Stimulated activated CD8-positive, alpha-beta memory T cell treated with anti-CD3 and anti-CD28 coated beads, Interleukin-12 subunit alpha, Interleukin-12 subunit beta, amount 100 ng/mL, for 1 hour (primary cell): ENCODE data around the gene LILRB4.
"Not testable (repeated sequence)": the region's sequence is repeated elsewhere in the genome, so short reads cannot be mapped to it uniquely, and the experiment has no call there.

ENCODE experiments used
- DNase-seq: peaks from one replicate; pipeline ENCODE4 v3.0.0-alpha.2; 2020; ENCODE audit warnings: low read depth

Gene LILRB4

GRCh38 chr19:54662730-54663129 lies at the start of gene LILRB4:
Gene LILRB4, plus strand, starts transcription at chr19:54662985. Its CDS starts 49 bp downstream, at chr19:54663034.
- DNase-seq: no peak

- DNase-seq: no peak
These were observed 48.1 kb upstream of the LILRB4 start for GRCh38 chr19:54614726-54615125.

- no peak for DNase-seq
These were observed 46.7 kb upstream of the LILRB4 start for GRCh38 chr19:54616057-54616456.

- DNase-seq: no peak
These were observed 45.8 kb upstream of the LILRB4 start for GRCh38 chr19:54616821-54617560.

GRCh38 chr19:54620464-54620863 lies 42.3 kb upstream of the LILRB4 start:
- DNase-seq: no peak

- no peak for DNase-seq
These were observed 40.4 kb upstream of the LILRB4 start for GRCh38 chr19:54622431-54622830.

- not testable (repeated sequence) for DNase-seq
These were observed 38.6 kb upstream of the LILRB4 start for GRCh38 chr19:54624234-54624633.

GRCh38 chr19:54624934-54625730 lies 37.7 kb upstream of the LILRB4 start:
- DNase-seq: not testable (repeated sequence)

- no peak for DNase-seq
These were observed 36.0 kb upstream of the LILRB4 start for GRCh38 chr19:54626757-54627156.

GRCh38 chr19:54627912-54628311 lies 34.9 kb upstream of the LILRB4 start:
- DNase-seq: not testable (repeated sequence)

GRCh38 chr19:54630262-54630661 lies 32.5 kb upstream of the LILRB4 start, which contains the start of gene LILRB1:
Gene LILRB1, plus strand, starts transcription at chr19:54630484. Its CDS starts 590 bp downstream, at chr19:54631074.
- not testable (repeated sequence) for DNase-seq

GRCh38 chr19:54630782-54631181 lies 32.0 kb upstream of the LILRB4 start:
- no peak for DNase-seq

- DNase-seq: not testable (repeated sequence)
These were observed 31.1 kb upstream of the LILRB4 start for GRCh38 chr19:54631489-54632337.

- DNase-seq: not testable (repeated sequence)
These were observed 30.3 kb upstream of the LILRB4 start for GRCh38 chr19:54632517-54632916.

- no peak for DNase-seq
These were observed 29.4 kb upstream of the LILRB4 start for GRCh38 chr19:54633401-54633800.

- DNase-seq: not testable (repeated sequence)
These were observed 26.7 kb upstream of the LILRB4 start for GRCh38 chr19:54636081-54636480.

GRCh38 chr19:54638683-54639082 lies 24.1 kb upstream of the LILRB4 start:
- no peak for DNase-seq

- not testable (repeated sequence) for DNase-seq
These were observed 19.8 kb upstream of the LILRB4 start for GRCh38 chr19:54642953-54643352.

- DNase-seq: not testable (repeated sequence)
These were observed 19.2 kb upstream of the LILRB4 start for GRCh38 chr19:54643583-54643982.

- DNase-seq: no peak
These were observed 18.7 kb upstream of the LILRB4 start for GRCh38 chr19:54644056-54644455.

- no peak for DNase-seq
These were observed 16.4 kb upstream of the LILRB4 start for GRCh38 chr19:54646331-54646841.

GRCh38 chr19:54648129-54648528 lies 14.7 kb upstream of the LILRB4 start:
- DNase-seq: no peak
